DMS153 treated with DMSO at 0.1 percent for 48 hours (cell line): ENCODE measurements around the gene CHDH.

Source experiments
- DNase-seq: peaks from one replicate; lab custom pipeline; 2025; ENCODE audit not compliant: unreplicated experiment; lab: John Stamatoyannopoulos, UW

The CHDH gene

GRCh38 chr3:53846134-53846850, at the start of gene CHDH, which contains the start of gene IL17RB:
Gene CHDH, minus strand, starts transcription at chr3:53846419. Its CDS starts 22,411 bp downstream, at chr3:53824008.
Gene IL17RB, plus strand, starts transcription at chr3:53846568. Its CDS starts 21 bp downstream, at chr3:53846589.
- no peak for DNase-seq

- no peak for DNase-seq
Observed at GRCh38 chr3:53892286-53892637, 46.0 kb upstream of the CHDH start.

- DNase-seq = peak; percentile 80
Observed at GRCh38 chr3:53891497-53892285, 45.5 kb upstream of the CHDH start, which contains the start of gene SELENOK. Gene SELENOK, minus strand, starts transcription at chr3:53891859.

GRCh38 chr3:53890726-53891475, 44.7 kb upstream of the CHDH start:
- DNase-seq = no peak

GRCh38 chr3:53888232-53888631, 42.0 kb upstream of the CHDH start:
- DNase-seq = no peak

- DNase-seq = no peak
Observed at GRCh38 chr3:53887446-53887845, 41.2 kb upstream of the CHDH start.

- DNase-seq = no peak
Observed at GRCh38 chr3:53885239-53885638, 39.0 kb upstream of the CHDH start.

GRCh38 chr3:53884623-53885022, 38.4 kb upstream of the CHDH start:
- DNase-seq = no peak

GRCh38 chr3:53883008-53883407, 36.8 kb upstream of the CHDH start:
- no peak for DNase-seq

- peak; percentile 20 for DNase-seq
Observed at GRCh38 chr3:53881691-53882593, 35.7 kb upstream of the CHDH start, which contains the start of gene ACTR8. Gene ACTR8, minus strand, starts transcription at chr3:53882152. Its CDS starts 51 bp downstream, at chr3:53882101.

- no peak for DNase-seq
Observed at GRCh38 chr3:53880396-53881345, 34.5 kb upstream of the CHDH start.

- DNase-seq = no peak
Observed at GRCh38 chr3:53865732-53866499, 19.7 kb upstream of the CHDH start.

- DNase-seq = no peak
Observed at GRCh38 chr3:53863145-53863544, 16.9 kb upstream of the CHDH start.

GRCh38 chr3:53862241-53862640, 16.0 kb upstream of the CHDH start:
- no peak for DNase-seq

- no peak for DNase-seq
Observed at GRCh38 chr3:53860196-53860595, 14.0 kb upstream of the CHDH start.

GRCh38 chr3:53859178-53859577, 13.0 kb upstream of the CHDH start:
- no peak for DNase-seq

GRCh38 chr3:53858096-53858741, 12.0 kb upstream of the CHDH start:
- no peak for DNase-seq

GRCh38 chr3:53856964-53857363, 10.7 kb upstream of the CHDH start:
- DNase-seq = no peak
